ENCODE results near the gene BCR. TPM values are rescaled to one million over a fixed set of nuclear protein-coding genes. Genes with fewer than 3 reads are reported as not detected.

Gene BCR
- total RNA-seq, 2 experiments from 2014 or later, result 42.2 to 51.3 TPM

GRCh38 chr22:23137468-23137867, 42.8 kb upstream of the BCR start:
- Histone ChIP-seq H3K79me2 (ENCODE audit: insufficient read depth, low read depth, low read length) (no peaks in the 10 kb centered on the region), H3K9me2 (ENCODE audit: insufficient read depth, low read length) (no peaks in the 10 kb centered on the region), H3K4me2 (ENCODE audit: low read length) (peak overlapping the region; percentile 68), H3K9me3 (ENCODE audit: low read length) (no peaks in the 10 kb centered on the region), H3K27ac (ENCODE audit: low read depth, low read length, poor library complexity, severe bottlenecking) (peak overlapping the region; percentile 94), H2AFZ (ENCODE audit: low read length) (peak overlapping the region; percentile 17; the same call in 1 of the 2 replicates), H3K36me3 (ENCODE audit: insufficient read depth, low read length) (no peaks in the 10 kb centered on the region), H3K4me3 (ENCODE audit: low read depth, low read length, poor library complexity, severe bottlenecking) (peak overlapping the region; percentile 35), H3K4me1 (ENCODE audit: insufficient read depth, low read length, poor library complexity, severe bottlenecking) (peaks cover 58% of the 10 kb centered on the region), H4K20me1 (ENCODE audit: insufficient read depth, low read length) (no peaks in the 10 kb centered on the region)
- DNase-seq (ENCODE audit: low spot score), result peak; percentile 18
- CTCF ChIA-PET (ENCODE audit: unreplicated experiment), result no interaction called here
- no TSS peak for BruUV-seq (replicated peaks)
- no peak for TF ChIP-seq CTCF (conservative IDR thresholded peaks at IDR 0.05; ENCODE audit: low read length)
- POLR2A ChIA-PET, result interaction anchor here (0.7 to 4.0 kb wide), 7 partner anchors 9 to 134 kb away, joined by 3 to 17 read pairs (median 4); no protein-coding TSS in a partner anchor
- intact Hi-C loops (cut with micrococcal nuclease; ENCODE audit: unreplicated experiment), result loop anchor here (5.0 kb wide), 1 partner anchor 270 kb away; no protein-coding TSS in a partner anchor

GRCh38 chr22:23137905-23138561, 42.3 kb upstream of the BCR start:
- H3K4me1 ChIP-seq (ENCODE audit: insufficient read depth, low read length, poor library complexity, severe bottlenecking), result peaks cover 64% of the 10 kb centered on the region
- H3K4me2 ChIP-seq (ENCODE audit: low read length), result peak overlapping the region; percentile 68
- peak; percentile 89 for DNase-seq (ENCODE audit: low spot score)
- no peaks in the 10 kb centered on the region for H3K36me3 ChIP-seq (ENCODE audit: insufficient read depth, low read length)
- H2AFZ ChIP-seq (ENCODE audit: low read length), result peak overlapping the region; percentile 17; the same call in 1 of the 2 replicates
- H3K9me2 ChIP-seq (ENCODE audit: insufficient read depth, low read length), result no peaks in the 10 kb centered on the region
- intact Hi-C loops (cut with micrococcal nuclease; ENCODE audit: unreplicated experiment), result loop anchor here (2.0 to 5.0 kb wide), 2 partner anchors 37 to 271 kb away; no protein-coding TSS in a partner anchor
- H3K4me3 ChIP-seq (ENCODE audit: low read depth, low read length, poor library complexity, severe bottlenecking), result peak overlapping the region; percentile 35
- H4K20me1 ChIP-seq (ENCODE audit: insufficient read depth, low read length), result no peaks in the 10 kb centered on the region
- no peaks in the 10 kb centered on the region for H3K9me3 ChIP-seq (ENCODE audit: low read length)
- POLR2A ChIA-PET, result interaction anchor here (0.6 to 4.0 kb wide), 9 partner anchors 9 to 254 kb away, joined by 3 to 17 read pairs (median 3); no protein-coding TSS in a partner anchor
- no TSS peak for BruUV-seq (replicated peaks)
- peak overlapping the region; percentile 94 for H3K27ac ChIP-seq (ENCODE audit: low read depth, low read length, poor library complexity, severe bottlenecking)
- no peaks in the 10 kb centered on the region for H3K79me2 ChIP-seq (ENCODE audit: insufficient read depth, low read depth, low read length)
- CTCF ChIA-PET (ENCODE audit: unreplicated experiment), result interaction anchor here (0.7 kb wide), 1 partner anchor 103 kb away, joined by 3 read pairs; no protein-coding TSS in a partner anchor
- TF ChIP-seq CTCF (conservative IDR thresholded peaks at IDR 0.05; ENCODE audit: low read length) (no peak), EZH2phosphoT487 (IDR thresholded peaks at IDR 0.05; ENCODE audit: borderline replicate concordance, low read depth, low read length) (no peak)
